Glutamatergic neuron (in vitro differentiated cells): ENCODE data around the gene PHB1. TPM values are rescaled to one million over a fixed set of nuclear protein-coding genes. Genes with fewer than 3 reads are reported as not detected.
"Not testable (repeated sequence)": the region's sequence is repeated elsewhere in the genome, so short reads cannot be mapped to it uniquely, and the experiment has no call there.

Experiments
- DNase-seq: peaks from one replicate; pipeline ENCODE4 v3.0.0; 2022
- H3K27ac Mint-ChIP-seq: one replicate; pipeline ENCODE4 v1.8.0; 2020; ENCODE audit warnings: mild to moderate bottlenecking, mixed read lengths, inconsistent platforms; ENCODE audit not compliant: unreplicated experiment
- H3K27me3 Mint-ChIP-seq: one replicate; pipeline ENCODE4 v1.8.0; 2020; ENCODE audit warnings: mild to moderate bottlenecking, moderate library complexity, mixed read lengths, inconsistent platforms; ENCODE audit not compliant: unreplicated experiment
- H3K36me3 Mint-ChIP-seq: one replicate; pipeline ENCODE4 v1.8.0; 2020; ENCODE audit warnings: mild to moderate bottlenecking, mixed read lengths, inconsistent platforms; ENCODE audit not compliant: unreplicated experiment
- H3K4me1 Mint-ChIP-seq: one replicate; pipeline ENCODE4 v1.8.0; 2020; ENCODE audit warnings: mild to moderate bottlenecking, low read depth, mixed read lengths, inconsistent platforms; ENCODE audit not compliant: unreplicated experiment
- H3K4me3 Mint-ChIP-seq: one replicate; pipeline ENCODE4 v1.8.0; 2020; ENCODE audit warnings: mild to moderate bottlenecking, mixed read lengths, inconsistent platforms; ENCODE audit not compliant: unreplicated experiment
- H3K9me3 Mint-ChIP-seq: one replicate; pipeline ENCODE4 v1.8.0; 2020; ENCODE audit warnings: mild to moderate bottlenecking, moderate library complexity, mixed read lengths, inconsistent platforms; ENCODE audit not compliant: unreplicated experiment
- CTCF ChIP-seq: fragments of 200-600 bp; sonication (generic); IDR thresholded peaks from one replicate; pipeline ENCODE4 v1.5.0; 2021; ENCODE audit not compliant: partially characterized antibody, unreplicated experiment
- total RNA-seq: library from RNA; stranded (reverse); fragmentation: NEBNext Ultra II Directional; extraction: Animal tissue kit (Norgen Biotek cat#: 25700); gene quantifications from one replicate; pipeline ENCODE4 v1.2.1, GENCODE V29; 2021; ENCODE audit not compliant: unreplicated experiment

PHB1 gene
- total RNA-seq, 1 donor from 2014 or later, result 134 TPM

- H3K27me3 Mint-ChIP-seq, result peaks cover 1% of the 10 kb centered on the region
- H3K4me1 Mint-ChIP-seq, result no peaks in the 10 kb centered on the region
- no peak for TF ChIP-seq CTCF
- no peak overlapping the region for H3K27ac Mint-ChIP-seq
- no peak overlapping the region for H3K4me3 Mint-ChIP-seq
- DNase-seq, result no peak
- H3K9me3 Mint-ChIP-seq, result peaks cover 1% of the 10 kb centered on the region
- no peaks in the 10 kb centered on the region for H3K36me3 Mint-ChIP-seq
These were observed 44.9 kb downstream of the PHB1 start for GRCh38 chr17:49369760-49370159.

GRCh38 chr17:49369089-49369488 lies 45.6 kb downstream of the PHB1 start:
- H3K27ac Mint-ChIP-seq, result no peak overlapping the region
- no peak for DNase-seq
- no peak for TF ChIP-seq CTCF

GRCh38 chr17:49365667-49366066 lies 49.0 kb downstream of the PHB1 start:
- H3K9me3 Mint-ChIP-seq, result peaks cover 6% of the 10 kb centered on the region
- TF ChIP-seq CTCF, result no peak
- H3K36me3 Mint-ChIP-seq, result no peaks in the 10 kb centered on the region
- no peak overlapping the region for H3K4me3 Mint-ChIP-seq
- H3K4me1 Mint-ChIP-seq, result peaks cover 4% of the 10 kb centered on the region
- peak; percentile 38 for DNase-seq
- peaks cover 10% of the 10 kb centered on the region for H3K27me3 Mint-ChIP-seq
- H3K27ac Mint-ChIP-seq, result no peak overlapping the region

More at GRCh38 chr17:49369089-49369488, 45.6 kb downstream of the PHB1 start:
- Mint-ChIP-seq H3K9me3 (peaks cover 1% of the 10 kb centered on the region), H3K36me3 (no peaks in the 10 kb centered on the region), H3K4me1 (no peaks in the 10 kb centered on the region), H3K27me3 (peaks cover 1% of the 10 kb centered on the region), H3K4me3 (no peak overlapping the region)

- H3K27ac Mint-ChIP-seq, H3K36me3 Mint-ChIP-seq, H3K4me1 Mint-ChIP-seq, H3K4me3 Mint-ChIP-seq, DNase-seq, H3K9me3 Mint-ChIP-seq: not testable (repeated sequence)
- peaks cover 11% of the 10 kb centered on the region for H3K27me3 Mint-ChIP-seq
These were observed 49.6 kb downstream of the PHB1 start for GRCh38 chr17:49365126-49365525.

GRCh38 chr17:49364119-49364518 lies 50.6 kb downstream of the PHB1 start:
- Mint-ChIP-seq H3K4me3 (no peak overlapping the region), H3K27ac (no peak overlapping the region), H3K9me3 (peaks cover 6% of the 10 kb centered on the region), H3K4me1 (peaks cover 11% of the 10 kb centered on the region), H3K36me3 (no peaks in the 10 kb centered on the region), H3K27me3 (peaks cover 11% of the 10 kb centered on the region)
- no peak for DNase-seq
- TF ChIP-seq CTCF, result no peak

- H3K36me3 Mint-ChIP-seq, result no peaks in the 10 kb centered on the region
- H3K4me1 Mint-ChIP-seq, result peaks cover 11% of the 10 kb centered on the region
- no peak overlapping the region for H3K27ac Mint-ChIP-seq
- peaks cover 6% of the 10 kb centered on the region for H3K9me3 Mint-ChIP-seq
- no peak overlapping the region for H3K4me3 Mint-ChIP-seq
- no peak for TF ChIP-seq CTCF
- peaks cover 11% of the 10 kb centered on the region for H3K27me3 Mint-ChIP-seq
- DNase-seq, result no peak
These were observed 51.4 kb downstream of the PHB1 start for GRCh38 chr17:49363251-49363650.
